Muscle layer of colon (tissue), 2 donors: ENCODE data around the gene ADAMTS8.

Experiments
- H3K27ac ChIP-seq: one replicate; pipeline ENCODE4 v1.7.0; 2013; ENCODE audit warnings: low read depth, mild to moderate bottlenecking, low read length, moderate library complexity
- H3K27me3 ChIP-seq, 2 donors: one replicate each; pipeline ENCODE4 v1.7.0; 2013; ENCODE audit warnings: low read length in 2 of 2, mild to moderate bottlenecking in 2 of 2; ENCODE audit not compliant: insufficient read depth in 2 of 2, control insufficient read depth in 1 of 2
- H3K36me3 ChIP-seq: one replicate; pipeline ENCODE4 v1.7.0; 2013; ENCODE audit warnings: mild to moderate bottlenecking, low read length; ENCODE audit not compliant: insufficient read depth
- H3K4me1 ChIP-seq: one replicate; pipeline ENCODE4 v1.7.0; 2013; ENCODE audit warnings: mild to moderate bottlenecking, low read length; ENCODE audit not compliant: insufficient read depth
- H3K4me3 ChIP-seq, 2 donors: one replicate each; pipeline ENCODE4 v1.7.0; 2013; ENCODE audit warnings: low read length in 2 of 2, low read depth in 1 of 2, mild to moderate bottlenecking in 1 of 2, moderate library complexity in 1 of 2
- H3K9ac ChIP-seq: one replicate; pipeline ENCODE4 v1.7.0; 2013; ENCODE audit warnings: low read length
- H3K9me3 ChIP-seq: one replicate; pipeline ENCODE4 v1.7.0; 2013; ENCODE audit warnings: mild to moderate bottlenecking, low read length
- donor health status: abdominal sarcoma.
- donor health status: Adenocarcinoma of cecum.

The ADAMTS8 gene

DNA sequence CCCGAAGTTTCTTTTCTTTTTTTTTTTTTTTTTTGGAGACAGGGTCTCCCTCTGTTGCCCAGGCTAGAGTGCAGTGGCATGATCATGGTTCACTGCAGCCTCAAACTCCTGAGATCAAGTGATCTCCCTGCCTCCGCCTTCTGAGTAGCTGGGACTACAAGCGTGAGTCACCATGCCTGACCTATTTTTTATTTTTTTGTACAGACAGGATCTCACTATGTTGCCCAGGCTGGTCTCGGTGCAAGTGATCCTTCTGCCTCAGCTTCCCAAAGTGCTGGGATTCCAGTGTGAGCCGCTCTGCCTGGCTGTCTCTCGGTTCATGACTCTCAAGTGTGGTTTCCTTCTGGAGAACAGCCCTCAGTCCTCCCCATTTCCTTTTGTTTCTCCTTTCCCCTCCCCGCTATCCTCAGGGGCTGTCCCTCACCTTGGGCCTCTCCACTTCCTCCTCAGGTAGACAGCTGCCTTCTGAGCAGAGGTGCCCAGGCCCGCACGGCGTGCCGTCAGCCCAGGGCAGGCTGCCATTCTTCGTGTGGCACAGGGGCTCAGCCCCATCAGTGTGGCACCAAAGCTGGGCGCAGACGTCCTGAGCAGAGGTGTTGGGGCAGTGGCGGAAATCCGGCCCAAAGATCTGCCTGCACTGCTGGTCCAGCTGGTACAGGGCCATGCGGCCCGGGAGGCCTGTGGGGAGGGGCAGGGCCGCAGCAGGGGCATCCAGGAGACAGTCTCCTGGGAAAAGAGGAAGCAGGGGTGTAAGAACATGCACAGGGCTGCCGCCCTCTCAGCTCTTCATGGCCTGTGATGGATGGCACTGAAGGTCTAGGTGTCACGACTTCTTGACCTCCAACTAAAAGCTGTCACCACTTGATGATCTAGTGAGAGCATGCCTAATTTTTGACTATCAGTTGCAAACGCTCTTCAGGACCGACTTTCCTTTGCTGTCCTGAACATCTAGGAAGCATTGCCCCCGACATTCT lies 14.0 kb downstream of the ADAMTS8 start:
- Histone ChIP-seq H3K36me3 (peaks cover 10% of the 10 kb centered on the region), H3K4me3 (no peak overlapping the region), H3K9ac (no peak overlapping the region), H3K4me1 (peaks cover 39% of the 10 kb centered on the region), H3K27ac (peak overlapping the region; percentile 1), H3K27me3 (no peaks in the 10 kb centered on the region), H3K9me3 (no peaks in the 10 kb centered on the region)

DNA sequence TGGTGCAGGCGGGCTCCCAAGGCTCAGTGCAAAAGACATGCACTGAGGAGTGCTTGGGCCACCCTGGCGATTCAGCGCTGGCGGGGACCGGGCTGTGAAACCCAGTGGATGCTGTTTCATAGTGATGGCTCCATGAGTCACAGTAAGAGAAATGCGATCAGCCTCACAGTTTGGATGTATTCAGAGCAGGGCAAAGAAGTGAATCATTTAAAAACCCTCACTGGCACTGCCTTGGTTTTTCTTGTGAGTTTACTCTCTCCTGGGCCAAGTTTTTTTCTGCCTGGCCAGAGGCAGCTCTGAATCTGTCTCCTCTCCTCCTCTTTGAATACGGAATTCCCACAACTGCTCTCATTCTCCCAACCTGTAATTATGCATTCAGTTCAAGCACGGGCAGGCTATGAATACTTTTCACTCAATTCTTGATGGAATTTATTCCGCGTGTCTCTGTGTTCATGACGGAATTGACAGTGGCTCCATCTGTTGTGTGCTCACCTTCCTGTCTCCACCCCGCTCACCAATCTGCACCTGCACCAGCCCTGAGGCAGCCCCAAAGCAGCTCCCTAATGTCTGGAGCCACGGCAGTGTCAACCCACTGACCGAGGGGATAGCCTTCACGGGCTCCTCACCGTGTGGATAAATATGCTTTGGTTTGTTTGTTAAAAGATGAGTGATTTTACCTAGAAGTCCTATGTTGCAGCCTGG lies 14.9 kb downstream of the ADAMTS8 start:
- no peak overlapping the region for H3K9ac ChIP-seq
- H3K4me1 ChIP-seq = peaks cover 40% of the 10 kb centered on the region
- peak overlapping the region; percentile 50 for H3K27ac ChIP-seq
- no peaks in the 10 kb centered on the region for H3K27me3 ChIP-seq
- no peak overlapping the region for H3K4me3 ChIP-seq
- H3K9me3 ChIP-seq = no peaks in the 10 kb centered on the region
- H3K36me3 ChIP-seq = peaks cover 10% of the 10 kb centered on the region

DNA sequence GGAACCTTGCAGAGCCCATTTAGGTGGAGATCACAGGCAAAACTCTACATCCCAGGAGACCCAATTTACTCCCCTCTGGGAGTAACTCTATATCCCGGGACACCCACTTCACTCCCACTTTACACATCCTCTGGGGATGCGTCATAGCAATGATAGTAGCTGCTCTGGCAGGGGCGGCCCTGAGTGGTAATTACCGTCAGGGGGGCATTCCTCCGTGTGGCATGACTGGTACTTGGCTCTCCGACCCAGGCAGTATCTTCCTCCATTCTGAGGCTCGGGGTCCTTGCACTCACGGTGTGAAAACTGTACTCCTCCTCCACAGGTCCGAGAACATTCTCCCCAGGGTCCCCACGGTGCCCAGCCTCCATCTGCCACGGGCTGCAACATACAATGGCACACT lies 17.2 kb downstream of the ADAMTS8 start:
- Histone ChIP-seq H3K9ac (no peak overlapping the region), H3K36me3 (peaks cover 4% of the 10 kb centered on the region), H3K4me3 (no peak overlapping the region), H3K4me1 (peaks cover 52% of the 10 kb centered on the region), H3K27ac (no peak overlapping the region), H3K9me3 (no peaks in the 10 kb centered on the region), H3K27me3 (no peaks in the 10 kb centered on the region)

DNA sequence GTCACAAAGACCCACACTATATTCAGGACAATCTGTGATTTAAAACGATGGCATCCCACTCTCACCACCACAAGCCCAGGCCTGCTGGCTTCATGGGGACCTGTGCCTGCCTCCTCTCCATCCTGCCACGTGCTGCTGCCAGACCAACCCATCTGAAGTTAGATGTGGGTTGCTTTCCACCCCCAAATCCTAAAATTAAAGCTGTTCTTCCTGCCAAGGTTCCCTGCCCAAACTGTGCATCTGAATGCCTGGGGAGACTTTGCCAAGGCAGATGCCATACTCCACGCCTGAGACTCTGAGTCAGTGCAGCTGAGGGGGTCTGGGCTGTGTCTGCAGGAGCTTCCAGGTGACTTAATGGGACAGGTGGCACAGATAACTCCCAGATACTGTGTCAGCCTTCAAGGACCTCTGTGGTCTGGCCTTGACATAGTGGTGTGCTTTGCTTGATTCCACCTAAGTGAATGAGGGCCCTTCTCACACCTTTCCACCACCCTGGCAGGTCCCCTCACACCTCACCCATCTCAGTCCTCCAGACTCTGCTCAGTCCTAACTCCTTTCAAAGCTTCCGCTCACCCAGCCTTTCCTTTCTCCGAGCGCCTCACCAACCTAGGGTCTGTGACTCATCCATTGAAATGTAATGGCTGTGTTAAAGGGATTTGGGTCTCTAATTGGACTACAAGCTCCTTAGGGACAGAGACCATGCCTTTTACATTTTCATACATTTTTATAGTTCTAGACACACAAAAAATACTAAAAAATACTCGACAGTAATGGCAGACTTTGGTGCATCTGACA lies 18.6 kb downstream of the ADAMTS8 start:
- H3K36me3 ChIP-seq = peaks cover 8% of the 10 kb centered on the region
- H3K9me3 ChIP-seq = no peaks in the 10 kb centered on the region
- H3K9ac ChIP-seq = no peak overlapping the region
- peaks cover 56% of the 10 kb centered on the region for H3K4me1 ChIP-seq
- no peak overlapping the region for H3K4me3 ChIP-seq
- H3K27me3 ChIP-seq = no peaks in the 10 kb centered on the region
- peak overlapping the region; percentile 35 for H3K27ac ChIP-seq

DNA sequence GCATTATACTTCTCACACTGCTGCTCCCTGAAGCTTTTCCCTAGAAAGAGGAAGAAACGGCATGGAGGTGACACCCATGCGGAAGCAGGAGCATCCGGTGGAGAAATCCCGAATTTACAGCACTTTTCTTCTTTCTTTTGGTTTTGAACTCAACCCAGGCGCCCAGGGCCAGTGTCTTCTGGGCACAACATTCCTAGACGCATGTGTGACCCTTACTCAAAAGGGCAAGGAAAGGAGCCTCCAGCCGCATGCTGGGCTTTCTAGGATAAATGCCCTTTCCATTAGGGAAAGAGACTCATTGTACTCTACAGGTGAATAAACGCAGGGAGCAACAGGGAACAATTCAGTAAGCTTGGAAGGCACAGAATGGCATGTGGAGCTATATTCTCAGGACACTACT lies 19.5 kb downstream of the ADAMTS8 start:
- Histone ChIP-seq H3K27ac (peak overlapping the region; percentile 76), H3K4me1 (peaks cover 56% of the 10 kb centered on the region)

DNA sequence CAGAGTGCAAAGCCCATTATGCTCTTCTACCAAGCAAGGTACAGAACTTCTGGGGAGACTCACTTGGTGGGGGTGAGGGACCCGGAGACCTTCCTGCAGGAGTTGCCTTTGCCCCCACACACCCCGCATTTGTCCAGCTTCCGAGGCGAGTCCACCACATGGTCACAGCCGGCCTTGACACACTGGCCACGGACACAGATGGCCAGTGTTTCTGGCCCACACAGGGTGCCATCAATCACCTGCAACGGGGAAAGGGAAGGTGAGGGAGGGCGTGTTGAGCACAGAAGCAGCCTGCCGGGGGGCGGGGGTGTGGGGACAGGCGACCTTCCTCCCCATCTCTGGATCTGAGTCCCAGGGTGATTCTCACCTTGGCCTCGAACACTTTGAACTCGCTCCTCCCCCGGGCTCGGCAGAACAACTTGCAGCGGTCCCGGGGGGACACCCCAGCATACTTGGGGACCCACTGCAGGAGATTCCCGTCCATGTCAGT lies 20.0 kb downstream of the ADAMTS8 start:
- peak overlapping the region; percentile 76 for H3K27ac ChIP-seq
- H3K4me1 ChIP-seq = peaks cover 56% of the 10 kb centered on the region
- H3K4me3 ChIP-seq = no peak overlapping the region
- H3K9me3 ChIP-seq = no peaks in the 10 kb centered on the region
- H3K9ac ChIP-seq = no peak overlapping the region
- H3K36me3 ChIP-seq = peaks cover 6% of the 10 kb centered on the region
- H3K27me3 ChIP-seq = no peaks in the 10 kb centered on the region

More for the DNA sequence above, 19.5 kb downstream of the ADAMTS8 start:
- Histone ChIP-seq H3K9ac (no peak overlapping the region), H3K27me3 (no peaks in the 10 kb centered on the region), H3K9me3 (no peaks in the 10 kb centered on the region), H3K36me3 (peaks cover 6% of the 10 kb centered on the region), H3K4me3 (no peak overlapping the region)

DNA sequence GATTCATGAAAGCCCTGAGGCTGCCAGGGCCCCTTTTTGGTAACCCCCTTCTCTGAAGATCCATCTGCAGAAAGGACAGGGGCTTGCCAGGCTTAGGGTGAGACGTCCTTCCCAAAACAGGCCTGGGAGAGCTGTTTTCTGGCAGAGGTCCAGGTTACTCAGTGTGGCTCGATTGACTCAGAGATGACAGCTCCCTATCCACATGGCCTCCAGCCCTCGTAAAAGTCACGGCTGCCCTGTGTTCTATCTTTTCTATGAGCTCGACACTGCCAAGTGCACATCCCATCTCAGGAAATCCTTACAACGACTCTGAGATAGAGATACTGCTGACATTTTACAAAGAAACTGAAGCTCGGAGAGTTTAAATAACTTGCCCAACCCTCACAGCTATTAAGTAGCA lies 20.4 kb downstream of the ADAMTS8 start:
- peaks cover 56% of the 10 kb centered on the region for H3K4me1 ChIP-seq
- H3K27ac ChIP-seq = peak overlapping the region; percentile 76
- H3K36me3 ChIP-seq = peaks cover 6% of the 10 kb centered on the region

DNA sequence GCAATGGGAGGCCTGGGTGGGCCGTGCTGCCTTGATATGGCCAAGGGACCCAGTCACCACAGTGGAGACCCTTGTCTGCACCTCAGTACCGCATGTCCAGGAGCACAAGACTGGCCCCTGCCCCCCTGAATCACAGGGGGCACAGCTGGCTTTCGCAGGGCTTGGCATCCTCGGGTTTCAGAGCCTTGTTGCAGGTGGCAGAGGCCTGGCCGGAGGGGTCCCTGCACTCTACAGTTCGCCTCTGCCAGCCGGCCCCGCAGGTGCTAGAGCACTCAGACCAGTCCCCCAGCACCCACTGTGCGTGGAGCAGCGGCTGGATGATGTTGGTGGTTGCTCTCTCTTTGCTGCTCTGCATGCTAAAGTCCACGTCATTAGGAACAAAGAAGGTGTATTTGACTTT lies 23.0 kb downstream of the ADAMTS8 start:
- no peaks in the 10 kb centered on the region for H3K27me3 ChIP-seq
- no peak overlapping the region for H3K9ac ChIP-seq
- no peak overlapping the region for H3K27ac ChIP-seq
- no peak overlapping the region for H3K4me3 ChIP-seq
- no peaks in the 10 kb centered on the region for H3K9me3 ChIP-seq
- H3K36me3 ChIP-seq = peaks cover 6% of the 10 kb centered on the region
- peaks cover 81% of the 10 kb centered on the region for H3K4me1 ChIP-seq

More for the DNA sequence above, 20.4 kb downstream of the ADAMTS8 start:
- no peaks in the 10 kb centered on the region for H3K27me3 ChIP-seq
- H3K9me3 ChIP-seq = no peaks in the 10 kb centered on the region
- H3K9ac ChIP-seq = no peak overlapping the region
- no peak overlapping the region for H3K4me3 ChIP-seq

DNA sequence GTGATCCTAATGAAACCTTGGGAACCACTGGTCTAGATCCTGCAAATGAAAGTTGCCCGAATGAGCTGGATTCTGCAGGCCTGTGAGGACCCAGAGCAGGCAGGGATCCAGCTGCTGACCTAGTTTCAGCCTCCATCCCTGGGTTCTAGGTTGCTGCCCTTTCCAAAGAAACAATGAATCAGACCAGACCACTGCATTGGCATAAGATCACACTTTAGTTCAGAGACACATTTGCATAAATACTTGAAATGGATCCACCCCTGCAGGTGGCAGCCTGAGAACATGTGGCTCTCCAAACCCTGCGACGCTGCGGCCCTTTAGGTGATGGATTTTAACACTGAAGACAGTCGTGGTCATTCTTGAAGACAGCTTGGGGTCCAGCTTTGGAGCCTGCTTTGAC lies 23.7 kb downstream of the ADAMTS8 start:
- H3K4me3 ChIP-seq = no peak overlapping the region
- no peak overlapping the region for H3K9ac ChIP-seq
- H3K27me3 ChIP-seq = no peaks in the 10 kb centered on the region
- peak overlapping the region; percentile 90 for H3K27ac ChIP-seq
- peaks cover 6% of the 10 kb centered on the region for H3K36me3 ChIP-seq
- H3K9me3 ChIP-seq = no peaks in the 10 kb centered on the region
- H3K4me1 ChIP-seq = peaks cover 80% of the 10 kb centered on the region

DNA sequence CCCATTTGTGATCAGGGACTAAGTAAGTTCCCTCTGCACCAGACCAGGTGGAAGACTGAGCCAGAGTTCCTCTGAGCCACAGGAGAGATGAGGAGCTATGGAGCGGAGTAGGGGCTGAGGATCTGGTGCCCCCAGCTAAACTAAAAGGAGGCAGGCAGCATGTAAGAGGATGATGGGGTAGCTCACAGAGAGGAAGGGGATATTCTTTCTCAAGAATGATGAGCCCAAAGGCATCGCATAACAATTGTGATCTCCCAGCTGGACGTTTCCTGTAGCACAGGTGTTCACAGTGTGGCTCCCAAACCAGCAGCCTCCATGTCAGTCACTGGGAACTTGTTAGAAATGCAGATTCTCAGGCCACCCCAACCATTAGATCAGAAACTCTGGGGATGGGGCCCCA lies 24.4 kb downstream of the ADAMTS8 start:
- Histone ChIP-seq H3K27ac (peak overlapping the region; percentile 90), H3K27me3 (no peaks in the 10 kb centered on the region), H3K9me3 (no peaks in the 10 kb centered on the region), H3K36me3 (peaks cover 6% of the 10 kb centered on the region), H3K9ac (no peak overlapping the region), H3K4me3 (no peak overlapping the region), H3K4me1 (peaks cover 73% of the 10 kb centered on the region)
